Measurements from ENCODE around the gene MEIOC.

GRCh38 chr17:44645341-44645740 lies 10.9 kb upstream of the MEIOC start:
- no peak for TF ChIP-seq ZBTB7A (IDR thresholded peaks at IDR 0.05; ENCODE audit: low read depth)
- no peak for TF ChIP-seq USF1 (IDR thresholded peaks at IDR 0.05)
- TF ChIP-seq TAF1 (IDR thresholded peaks at IDR 0.05; ENCODE audit: low read depth): no peak
- TF ChIP-seq REST (IDR thresholded peaks at IDR 0.05; ENCODE audit: low read depth): no peak
- no peak for TF ChIP-seq FOXM1 (IDR thresholded peaks at IDR 0.05; ENCODE audit: borderline replicate concordance, low read depth)
- no peak for TF ChIP-seq TCF12 (IDR thresholded peaks at IDR 0.05; ENCODE audit: low read depth)
- TF ChIP-seq CREB1 (IDR thresholded peaks at IDR 0.05; ENCODE audit: low read depth): no peak
- no peak for TF ChIP-seq CEBPB (IDR thresholded peaks at IDR 0.05)
